Transverse colon (tissue), 3 donors: Measurements from ENCODE around the gene NBPF4.

Experiments used
- EP300 ChIP-seq: sonication (generic); formaldehyde crosslinking; IDR thresholded peaks from one replicate; pipeline ENCODE4 v1.6.1; 2017; ENCODE audit warnings: antibody characterized with exemption, low read depth
- TF ChIP-seq, protein P1 (sequence below), 5 experiments: fragments of 200-600 bp in 3 of 5; fragments of 450-650 bp in 2 of 5; sonication (generic) in 3 of 5; IDR thresholded peaks; 1 replicate in 2 of 5; 2 replicates in 3 of 5; pipeline ENCODE4 v1.5.1; 2016 to 2017; ENCODE audit warnings: antibody characterized with exemption in 5 of 5, inconsistent platforms in 3 of 5, mild to moderate bottlenecking in 2 of 5, moderate library complexity in 1 of 5

DNA sequence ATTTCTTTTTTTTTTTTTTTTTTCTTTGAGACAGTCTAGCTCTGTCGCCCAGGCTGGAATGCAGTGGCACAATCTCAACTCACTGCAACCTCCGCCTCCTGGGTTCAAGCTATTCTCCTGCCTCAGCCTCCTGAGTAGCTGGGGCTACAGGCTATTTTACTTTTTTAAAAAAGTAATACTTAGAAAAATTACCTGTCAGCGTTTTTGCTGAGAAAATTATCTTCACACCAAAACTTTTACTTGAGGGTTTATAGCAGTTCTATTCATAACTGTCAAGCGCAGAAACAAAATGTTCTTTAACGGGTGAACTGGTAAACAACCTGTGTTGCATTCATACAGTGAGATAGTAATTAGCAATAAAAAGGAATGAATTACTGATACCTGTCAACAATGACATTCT, 42.2 kb downstream of the NBPF4 start:
- TF ChIP-seq, protein P1, sequence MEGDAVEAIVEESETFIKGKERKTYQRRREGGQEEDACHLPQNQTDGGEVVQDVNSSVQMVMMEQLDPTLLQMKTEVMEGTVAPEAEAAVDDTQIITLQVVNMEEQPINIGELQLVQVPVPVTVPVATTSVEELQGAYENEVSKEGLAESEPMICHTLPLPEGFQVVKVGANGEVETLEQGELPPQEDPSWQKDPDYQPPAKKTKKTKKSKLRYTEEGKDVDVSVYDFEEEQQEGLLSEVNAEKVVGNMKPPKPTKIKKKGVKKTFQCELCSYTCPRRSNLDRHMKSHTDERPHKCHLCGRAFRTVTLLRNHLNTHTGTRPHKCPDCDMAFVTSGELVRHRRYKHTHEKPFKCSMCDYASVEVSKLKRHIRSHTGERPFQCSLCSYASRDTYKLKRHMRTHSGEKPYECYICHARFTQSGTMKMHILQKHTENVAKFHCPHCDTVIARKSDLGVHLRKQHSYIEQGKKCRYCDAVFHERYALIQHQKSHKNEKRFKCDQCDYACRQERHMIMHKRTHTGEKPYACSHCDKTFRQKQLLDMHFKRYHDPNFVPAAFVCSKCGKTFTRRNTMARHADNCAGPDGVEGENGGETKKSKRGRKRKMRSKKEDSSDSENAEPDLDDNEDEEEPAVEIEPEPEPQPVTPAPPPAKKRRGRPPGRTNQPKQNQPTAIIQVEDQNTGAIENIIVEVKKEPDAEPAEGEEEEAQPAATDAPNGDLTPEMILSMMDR (IDR thresholded peaks at IDR 0.05): no peak
- no peak for TF ChIP-seq EP300
